Heart left ventricle (tissue), 13 donors: ENCODE measurements around the gene DENND5A.

Source experiments
- CTCF ChIP-seq, 12 donors: fragments of 200-600 bp; sonication (generic) in 4 of 12; IDR thresholded peaks; one replicate each; pipeline versions ENCODE4 v1.5.0 to v1.8.0; 2018 to 2022; ENCODE audit warnings: antibody characterized with exemption in 12 of 12, mild to moderate bottlenecking in 5 of 12
- POLR2A ChIP-seq, 2 donors: fragments of 450-650 bp; IDR thresholded peaks; one replicate each; pipeline ENCODE4 v1.6.1; 2017; ENCODE audit warnings: antibody characterized with exemption in 2 of 2, mild to moderate bottlenecking in 2 of 2, moderate library complexity in 2 of 2
- donor health status: ischemic (EF 13 %, LVEDD 7.1; RV severe dilation, severe dysfunction).
- donor health status: DM: no; HTN: yes; CAD: no.
- donor health status: DM: no; HTN: no; CAD: no.
- donor health status: ischemic (EF 25% LVEDD 6.9; RV normal size, moderate dysfunction).
- donor health status: ischemic (EF 25% LVEDD 5.7; RV mildly dilated, moderate dysfunction).
- donor health status: ischemic (EF 35%, LVEDD 5.7; RV mildly dilated, moderate dysfunction).
- donor health status: nonischemic (EF 11% LVEDD 7.7; RV severe dilation, severe dysfunction).
- donor health status: DM: yes; HTN: yes; CAD: no.
- donor health status: PGD.
- donor health status: ischemic (EF 29% LVEDD 5.4; RV normal size, mild dysfunction).
- donor health status: nonischemic (EF 23%, LVEDD 6.1; RV moderate dilation, normal function).

GRCh38 chr11:9274499-9275258, 9.5 kb upstream of the DENND5A start:
- TF ChIP-seq CTCF (IDR thresholded peaks at IDR 0.05) (no peak), POLR2A (IDR thresholded peaks at IDR 0.05) (no peak)
